Kidney glomerular epithelial cell (primary cell): ENCODE data around the gene FOXA3.

Experiments used
- DNase-seq: peaks from one replicate; lab custom pipeline; 2025; lab: John Stamatoyannopoulos, UW

FOXA3 gene

GRCh38 chr19:45873219-45873772, 9.2 kb downstream of the FOXA3 start:
- DNase-seq, result no peak

DNA sequence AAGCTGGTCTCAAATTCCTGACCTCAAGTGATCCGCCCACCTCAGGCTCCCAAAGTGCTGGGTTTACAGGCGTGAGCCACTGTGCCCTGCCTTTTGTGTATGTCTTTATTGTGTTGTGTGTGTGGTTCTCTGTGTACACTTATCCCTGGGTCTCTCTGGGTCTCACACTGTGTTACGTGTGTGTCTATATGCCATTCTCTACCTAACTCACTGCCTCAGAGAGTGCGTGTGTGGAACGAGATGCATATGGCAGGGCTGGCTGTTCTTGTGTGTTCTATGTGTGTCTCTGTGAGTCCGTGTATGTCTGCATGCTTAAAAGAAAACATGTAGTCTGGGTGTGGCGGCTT, 10.5 kb downstream of the FOXA3 start:
- no peak for DNase-seq

- DNase-seq, result no peak
Measured at GRCh38 chr19:45876161-45876410, 12.0 kb downstream of the FOXA3 start.

GRCh38 chr19:45876411-45877197, 12.5 kb downstream of the FOXA3 start:
- peak; percentile 8 for DNase-seq

DNA sequence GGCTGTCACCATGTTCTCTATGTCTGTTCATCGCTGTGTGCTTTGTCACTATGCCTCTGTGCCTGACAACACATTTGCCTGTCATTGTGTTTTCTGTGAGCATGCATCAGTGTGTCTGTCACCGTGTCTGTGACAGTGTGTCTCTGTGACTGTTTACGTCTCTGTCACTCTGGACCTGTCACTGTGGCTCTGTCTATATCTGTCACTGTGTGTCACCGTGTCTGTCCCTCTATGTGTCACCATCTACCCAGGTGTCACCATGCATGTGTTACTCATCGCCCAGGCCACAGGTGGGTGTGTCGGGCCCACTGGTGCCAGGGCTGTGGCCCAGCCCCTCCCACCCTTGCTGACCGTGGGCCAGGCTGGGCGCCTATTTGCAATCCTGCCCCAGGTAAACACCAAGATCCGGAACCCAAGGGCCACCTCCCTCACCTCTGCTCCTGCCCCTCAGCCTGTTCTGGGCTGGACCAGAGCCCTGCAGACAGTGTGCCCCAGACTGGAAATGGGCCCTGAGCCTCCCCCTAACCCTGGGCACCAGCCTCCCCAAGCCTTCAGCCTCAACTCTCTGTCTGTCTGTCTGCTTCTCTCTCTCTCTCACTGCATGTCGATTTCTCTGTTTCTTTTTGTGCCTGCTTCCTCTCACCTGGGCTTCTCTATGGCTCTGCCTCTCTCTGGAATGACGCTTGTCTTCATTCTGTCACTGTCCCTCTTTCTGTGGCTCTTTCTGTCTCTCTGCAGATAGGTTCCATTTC, 14.1 kb downstream of the FOXA3 start:
- no peak for DNase-seq

DNA sequence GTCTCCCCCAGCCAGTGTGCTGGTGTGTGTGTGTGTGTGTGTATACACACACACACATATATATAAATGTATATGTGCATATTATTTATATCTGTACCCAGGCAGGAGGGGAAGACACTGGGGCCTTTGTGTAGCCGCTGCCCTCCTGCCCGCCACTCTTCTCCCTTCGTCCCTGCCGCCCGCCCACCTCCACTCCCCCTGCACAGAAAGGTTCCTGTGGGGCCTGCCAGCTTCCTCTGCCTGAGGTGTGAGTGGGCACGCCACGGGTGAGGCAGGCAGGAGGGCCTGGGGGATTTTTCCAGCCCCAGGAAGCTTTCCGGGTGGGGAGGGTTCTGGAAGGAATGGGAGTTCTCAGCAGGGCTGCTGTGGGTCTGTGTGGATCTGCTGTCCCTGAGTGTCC, 14.9 kb downstream of the FOXA3 start:
- DNase-seq, result no peak

DNA sequence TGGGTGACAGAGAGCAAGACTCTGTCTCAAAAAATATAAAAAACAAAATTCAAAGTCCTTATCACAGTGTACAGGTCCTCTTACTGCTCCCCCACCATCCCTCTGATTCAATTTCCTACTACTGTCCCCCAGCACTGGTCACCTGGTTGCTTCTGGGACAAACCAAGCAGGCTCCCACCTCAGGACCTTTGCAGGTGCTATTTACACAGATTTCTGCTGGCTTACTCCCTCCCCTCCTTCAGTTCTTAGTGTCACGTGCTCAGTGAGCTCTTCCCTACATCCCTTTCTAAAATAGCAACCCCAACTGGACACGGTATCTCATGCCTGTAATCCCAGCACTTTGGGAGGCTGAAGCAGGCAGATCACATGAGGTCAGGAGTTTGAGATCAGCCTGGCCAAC, 15.8 kb downstream of the FOXA3 start:
- DNase-seq, result no peak

GRCh38 chr19:45881082-45881908, 17.2 kb downstream of the FOXA3 start:
- no peak for DNase-seq

GRCh38 chr19:45881909-45882528, 17.9 kb downstream of the FOXA3 start:
- DNase-seq, result no peak

DNA sequence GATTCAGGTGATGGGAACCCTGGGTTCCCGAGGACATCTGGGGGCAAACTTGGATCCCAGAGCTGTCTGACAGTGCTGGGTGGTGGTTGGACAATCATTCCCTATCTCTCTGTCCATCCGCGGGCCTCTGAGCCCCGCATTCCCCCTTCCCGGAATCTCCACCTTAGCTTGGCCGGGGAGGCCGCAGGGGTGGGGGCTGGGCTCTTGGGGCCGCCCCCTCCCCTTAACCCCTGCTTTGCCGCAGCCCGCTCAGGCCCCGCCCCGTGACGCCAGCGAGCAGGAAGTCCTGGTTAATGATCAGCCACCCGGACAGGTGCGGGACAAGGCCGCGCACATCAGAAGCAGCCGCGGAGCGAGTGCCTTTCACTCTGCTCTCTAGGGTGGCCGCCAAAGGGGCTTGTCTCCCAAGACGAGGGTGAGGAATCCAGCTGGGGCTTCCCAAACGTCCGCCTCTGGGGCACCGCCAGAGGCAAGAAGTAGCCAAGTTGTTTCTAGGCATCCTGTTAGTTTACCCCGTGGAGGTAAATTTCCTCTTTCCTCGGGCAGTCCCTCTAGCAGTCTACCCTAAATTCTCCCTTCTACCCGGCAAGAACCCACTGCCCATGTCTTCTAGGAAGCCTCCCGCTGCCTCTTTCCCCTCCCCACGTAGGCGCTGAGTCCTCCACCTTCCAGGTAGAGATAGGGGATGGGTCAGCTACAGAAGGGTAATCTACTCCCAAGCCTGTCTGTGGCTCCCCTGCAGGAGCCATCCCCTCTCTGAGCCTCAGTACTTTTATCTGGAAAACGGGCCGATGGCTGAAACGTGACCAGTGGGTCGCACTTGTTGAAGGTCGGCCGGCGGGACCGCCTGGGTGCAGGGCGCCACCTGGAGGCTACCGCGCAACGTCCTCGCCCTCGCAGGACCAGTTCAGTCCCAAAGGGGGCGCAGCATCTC, 18.8 kb downstream of the FOXA3 start:
- DNase-seq, result peak; percentile 50

- DNase-seq, result no peak
Measured at GRCh38 chr19:45883586-45883880, 19.4 kb downstream of the FOXA3 start.

DNA sequence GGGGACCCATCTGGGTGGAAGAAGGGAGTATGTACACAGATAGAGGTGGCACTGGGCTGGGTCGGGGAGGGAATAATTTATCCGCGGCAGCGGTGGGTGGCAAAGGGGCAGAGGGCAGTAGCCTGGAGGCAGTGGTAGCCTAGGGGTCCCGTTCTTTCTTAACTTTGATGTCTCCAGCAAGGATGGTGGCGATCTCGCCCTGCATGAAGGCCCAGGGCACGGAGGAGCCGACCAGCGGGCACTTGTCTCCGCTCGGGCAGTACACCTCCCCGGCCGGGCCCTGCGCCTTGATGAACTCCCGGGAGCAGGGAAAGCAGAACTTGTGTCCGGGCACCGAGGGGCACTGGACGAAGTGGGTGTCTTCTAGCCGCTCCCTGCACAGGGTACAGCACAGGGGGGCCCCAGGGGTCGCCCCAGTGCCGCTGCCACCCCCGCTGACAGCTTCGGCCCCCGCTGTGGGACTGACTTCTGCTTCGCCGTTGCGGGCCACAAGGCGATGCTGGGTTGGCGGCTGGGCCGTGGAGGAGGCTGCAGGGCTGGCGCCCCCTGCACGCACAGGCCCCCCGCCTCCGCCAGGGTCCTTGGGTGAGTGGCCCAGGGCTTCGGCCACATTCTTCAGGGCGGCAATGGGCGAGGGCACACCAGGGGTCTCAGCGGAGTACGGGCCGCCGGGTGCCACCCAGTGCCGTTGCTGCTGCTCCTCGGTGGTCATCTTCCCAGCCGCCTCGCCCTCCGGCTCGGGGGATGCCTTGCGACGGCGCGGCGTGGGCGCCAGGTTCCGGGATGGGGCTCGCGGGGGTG, 20.0 kb downstream of the FOXA3 start:
- DNase-seq, result no peak

DNA sequence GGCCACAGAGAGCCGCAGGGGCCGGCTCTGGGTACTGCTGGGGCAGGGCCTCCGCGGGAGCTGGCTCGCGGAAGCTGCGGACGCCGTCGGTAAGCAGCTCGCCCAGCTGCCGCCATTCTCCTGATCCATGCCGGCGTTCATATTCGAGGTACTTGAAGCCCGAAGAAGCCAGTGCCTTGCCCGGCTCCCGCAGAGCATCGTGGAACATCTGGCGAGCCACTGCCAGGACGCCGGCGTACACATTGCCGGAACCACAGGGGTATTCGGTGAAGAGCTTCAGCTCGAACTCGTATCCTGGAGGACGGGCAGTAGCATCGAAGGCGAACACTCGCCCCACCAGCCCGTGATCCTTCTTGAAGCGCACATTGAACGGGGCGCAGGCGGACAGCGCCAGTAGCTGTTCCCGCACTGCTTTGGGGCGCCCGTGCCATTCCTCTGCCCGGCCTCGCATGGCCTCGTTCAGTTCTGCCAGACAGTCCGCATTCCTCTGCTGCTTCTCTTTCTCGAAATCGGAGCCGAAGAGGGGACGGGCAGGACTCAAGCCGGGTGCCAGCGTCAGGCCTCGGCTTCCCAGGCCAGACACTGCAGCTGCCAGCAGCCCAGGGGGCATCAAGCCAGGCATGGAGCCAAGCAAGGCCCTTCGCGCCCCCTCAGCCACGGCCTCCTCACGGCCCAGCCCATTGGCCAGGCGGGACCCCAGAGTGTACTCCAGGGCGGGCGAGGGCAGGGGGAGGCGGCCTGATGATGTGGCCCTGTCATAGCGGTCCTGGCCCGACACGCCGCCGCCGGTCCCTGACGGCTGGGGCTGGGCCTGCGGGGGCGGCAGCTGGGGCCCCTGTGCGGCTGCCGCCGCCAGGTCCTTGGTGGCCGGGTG, 20.8 kb downstream of the FOXA3 start:
- no peak for DNase-seq

DNA sequence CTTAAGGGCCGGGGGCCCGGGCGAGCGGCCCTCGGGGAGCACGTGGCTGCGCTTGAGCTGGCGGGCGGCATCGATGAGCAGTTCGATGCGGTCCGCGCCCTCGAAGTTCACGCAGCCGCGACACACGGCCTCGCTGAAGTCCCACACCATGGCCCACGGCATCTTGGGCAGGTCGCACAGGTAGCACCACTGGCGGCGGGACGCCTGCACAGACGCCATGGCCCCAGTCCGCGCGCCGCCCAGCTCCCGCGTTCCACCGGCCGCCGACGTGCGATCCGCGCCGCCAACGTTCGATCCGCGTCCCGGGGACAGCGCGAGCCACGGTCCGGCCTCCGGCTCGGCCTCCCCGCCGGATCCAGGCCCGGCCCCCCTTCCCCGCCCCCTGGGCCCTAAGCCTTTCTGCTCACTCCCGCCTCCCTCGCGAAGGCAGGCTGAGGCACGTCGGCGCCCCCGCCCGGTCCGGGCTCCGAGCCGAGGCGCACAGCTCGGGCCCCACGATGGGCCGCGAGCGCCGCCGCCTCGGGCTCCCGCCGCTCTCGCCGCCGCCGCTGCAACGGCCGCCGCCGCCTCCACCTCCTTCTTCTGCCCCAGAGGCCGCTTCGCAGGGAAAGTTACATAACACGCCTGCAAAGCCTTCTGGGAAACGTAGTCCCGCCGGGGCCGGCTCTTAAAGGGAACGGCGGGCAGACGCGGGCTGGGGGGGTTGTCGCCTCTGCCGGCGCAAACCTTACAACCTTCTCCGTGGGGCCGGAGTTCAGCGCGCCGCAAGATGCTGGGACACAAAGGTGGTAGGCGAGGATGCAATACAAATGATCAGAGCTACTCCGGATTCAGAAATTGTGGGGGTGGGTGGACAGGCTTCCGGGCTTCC, 21.7 kb downstream of the FOXA3 start, which contains the start of gene IRF2BP1:
Gene IRF2BP1, minus strand, starts transcription at position 586 of the 871 bp plus-strand sequence. Its CDS starts 367 bp downstream, at position 219.
- DNase-seq, result peak; percentile 77

DNA sequence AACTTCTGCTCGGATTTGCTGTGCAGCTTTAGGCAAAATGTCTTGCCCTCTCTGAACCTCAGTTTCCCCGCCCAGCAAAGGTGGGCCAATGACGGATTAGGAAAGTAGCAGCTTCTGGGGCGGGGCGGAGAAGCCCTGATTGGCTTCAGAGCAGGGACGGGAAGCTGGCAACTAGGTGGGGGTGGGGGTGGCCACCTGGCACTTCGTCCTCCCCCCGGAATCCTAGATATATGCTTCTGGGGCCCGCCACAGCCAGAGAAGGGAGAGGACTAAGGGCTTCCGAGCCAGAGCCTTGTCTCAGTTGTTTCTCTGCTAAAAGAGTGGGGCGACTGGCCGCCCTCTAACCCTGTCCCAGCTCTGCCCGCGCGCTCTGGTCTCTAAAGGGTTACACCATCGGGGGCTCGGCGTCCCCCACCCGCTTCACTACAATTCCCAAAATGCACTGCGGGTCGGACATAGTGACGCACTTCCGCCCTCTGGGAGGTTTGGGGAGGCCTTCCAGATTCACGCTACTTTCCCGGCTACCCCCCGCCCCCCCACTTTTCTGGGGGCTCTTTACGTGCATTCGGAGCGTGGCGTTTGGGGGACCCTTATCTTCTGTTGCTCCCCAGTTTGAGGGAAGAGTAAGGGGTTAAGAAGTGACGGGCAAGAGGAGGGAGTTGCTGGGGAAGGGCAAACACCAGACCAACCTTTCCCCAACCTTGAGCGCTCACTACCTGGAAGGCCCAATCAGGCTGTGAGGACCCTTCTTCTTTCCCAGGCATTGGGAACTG, 22.5 kb downstream of the FOXA3 start:
- DNase-seq, result peak; percentile 87

GRCh38 chr19:45887200-45887710, 23.1 kb downstream of the FOXA3 start:
- DNase-seq, result no peak

DNA sequence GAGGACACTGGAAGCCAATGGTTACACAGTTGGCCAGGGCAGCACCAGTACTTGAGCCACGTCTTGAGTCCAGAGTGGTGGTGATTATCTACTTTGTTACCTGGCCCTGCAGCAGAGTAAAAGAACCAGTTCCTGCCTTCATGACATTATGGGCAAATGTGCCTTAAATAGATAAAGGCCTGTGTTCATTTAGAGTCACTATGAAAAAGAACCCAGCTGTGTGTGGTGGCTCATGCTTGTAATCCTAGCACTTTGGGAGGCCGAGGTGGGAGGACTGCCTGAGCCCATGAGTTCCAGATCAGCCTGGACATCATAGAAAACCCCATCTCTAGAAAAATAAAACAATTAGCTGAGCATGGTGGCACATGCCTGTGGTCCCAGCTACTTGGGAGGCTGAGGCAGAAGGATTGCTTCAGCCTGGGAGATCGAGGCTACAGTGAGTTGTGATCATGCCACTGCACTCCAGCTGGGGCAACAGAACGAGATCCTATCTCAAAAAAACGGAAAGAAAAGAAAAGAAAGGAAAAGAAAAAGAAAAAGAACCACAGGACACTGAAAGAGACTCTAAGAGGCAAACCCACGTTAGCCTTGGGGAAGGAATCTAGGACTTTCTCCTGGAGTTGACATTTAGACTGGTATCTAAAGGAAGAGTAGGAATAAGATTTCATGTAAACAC, 25.2 kb downstream of the FOXA3 start:
- no peak for DNase-seq
